ENCODE measurements around the gene VIL1.

The VIL1 gene

GRCh38 chr2:218479595-218479994 lies 60.7 kb downstream of the VIL1 start:
- no peaks in the 10 kb centered on the region for H3K9me3 ChIP-seq (ENCODE audit: insufficient read depth, low read length)
- TF ChIP-seq ZNF274 (IDR thresholded peaks at IDR 0.05; ENCODE audit: low read depth, low read length) (no peak), SUZ12 (IDR thresholded peaks at IDR 0.05; ENCODE audit: extremely low read depth, insufficient read depth, insufficient read length) (no peak), YY1 (IDR thresholded peaks at IDR 0.05; ENCODE audit: insufficient read depth, insufficient read length) (no peak)
- H3K4me1 ChIP-seq (ENCODE audit: insufficient read depth, insufficient read length): no peaks in the 10 kb centered on the region
- H3K4me3 ChIP-seq (ENCODE audit: insufficient read length, low read depth): no peak overlapping the region
- no peak overlapping the region for H3K9ac ChIP-seq (ENCODE audit: insufficient read length, low read depth)
- no peaks in the 10 kb centered on the region for H3K27me3 ChIP-seq (ENCODE audit: insufficient read depth, insufficient read length)
- no peak for DNase-seq (ENCODE audit: low read depth, low spot score)
- peaks cover 82% of the 10 kb centered on the region for H3K36me3 ChIP-seq (ENCODE audit: insufficient read depth, insufficient read length, low read length)

- Histone ChIP-seq H3K4me1 (ENCODE audit: insufficient read depth, insufficient read length) (no peaks in the 10 kb centered on the region), H3K9me3 (ENCODE audit: insufficient read depth, low read length) (no peaks in the 10 kb centered on the region), H3K9ac (ENCODE audit: insufficient read length, low read depth) (no peak overlapping the region), H3K36me3 (ENCODE audit: insufficient read depth, insufficient read length, low read length) (peaks cover 68% of the 10 kb centered on the region), H3K4me3 (ENCODE audit: insufficient read length, low read depth) (no peak overlapping the region), H3K27me3 (ENCODE audit: insufficient read depth, insufficient read length) (no peaks in the 10 kb centered on the region)
- TF ChIP-seq ZNF274 (IDR thresholded peaks at IDR 0.05; ENCODE audit: low read depth, low read length) (no peak), YY1 (IDR thresholded peaks at IDR 0.05; ENCODE audit: insufficient read depth, insufficient read length) (no peak), SUZ12 (IDR thresholded peaks at IDR 0.05; ENCODE audit: extremely low read depth, insufficient read depth, insufficient read length) (no peak)
- no peak for DNase-seq (ENCODE audit: low read depth, low spot score)
Measured at GRCh38 chr2:218482651-218483050, 63.7 kb downstream of the VIL1 start.

- H3K36me3 ChIP-seq (ENCODE audit: insufficient read depth, insufficient read length, low read length): peaks cover 67% of the 10 kb centered on the region
- H3K9me3 ChIP-seq (ENCODE audit: insufficient read depth, low read length): no peaks in the 10 kb centered on the region
- TF ChIP-seq SUZ12 (IDR thresholded peaks at IDR 0.05; ENCODE audit: extremely low read depth, insufficient read depth, insufficient read length) (no peak), YY1 (IDR thresholded peaks at IDR 0.05; ENCODE audit: insufficient read depth, insufficient read length) (no peak), ZNF274 (IDR thresholded peaks at IDR 0.05; ENCODE audit: low read depth, low read length) (no peak)
- no peak for DNase-seq (ENCODE audit: low read depth, low spot score)
- H3K4me1 ChIP-seq (ENCODE audit: insufficient read depth, insufficient read length): no peaks in the 10 kb centered on the region
- no peaks in the 10 kb centered on the region for H3K27me3 ChIP-seq (ENCODE audit: insufficient read depth, insufficient read length)
- H3K4me3 ChIP-seq (ENCODE audit: insufficient read length, low read depth): no peak overlapping the region
- no peak overlapping the region for H3K9ac ChIP-seq (ENCODE audit: insufficient read length, low read depth)
Measured at GRCh38 chr2:218485986-218486667, 67.2 kb downstream of the VIL1 start.

- peaks cover 51% of the 10 kb centered on the region for H3K36me3 ChIP-seq (ENCODE audit: insufficient read depth, insufficient read length, low read length)
- H3K4me1 ChIP-seq (ENCODE audit: insufficient read depth, insufficient read length): no peaks in the 10 kb centered on the region
- H3K9ac ChIP-seq (ENCODE audit: insufficient read length, low read depth): no peak overlapping the region
- H3K4me3 ChIP-seq (ENCODE audit: insufficient read length, low read depth): no peak overlapping the region
- TF ChIP-seq YY1 (IDR thresholded peaks at IDR 0.05; ENCODE audit: insufficient read depth, insufficient read length) (no peak), ZNF274 (IDR thresholded peaks at IDR 0.05; ENCODE audit: low read depth, low read length) (no peak)
- DNase-seq (ENCODE audit: low read depth, low spot score): no peak
- no peaks in the 10 kb centered on the region for H3K9me3 ChIP-seq (ENCODE audit: insufficient read depth, low read length)
- H3K27me3 ChIP-seq (ENCODE audit: insufficient read depth, insufficient read length): no peaks in the 10 kb centered on the region
Measured at GRCh38 chr2:218500501-218501060, 81.7 kb downstream of the VIL1 start.

- H3K9me3 ChIP-seq (ENCODE audit: insufficient read depth, low read length): no peaks in the 10 kb centered on the region
- no peak for TF ChIP-seq YY1 (IDR thresholded peaks at IDR 0.05; ENCODE audit: insufficient read depth, insufficient read length)
- TF ChIP-seq SUZ12 (IDR thresholded peaks at IDR 0.05; ENCODE audit: extremely low read depth, insufficient read depth, insufficient read length): no peak
- TF ChIP-seq ZNF274 (IDR thresholded peaks at IDR 0.05; ENCODE audit: low read depth, low read length): no peak
- H3K4me3 ChIP-seq (ENCODE audit: insufficient read length, low read depth): no peak overlapping the region
- H3K36me3 ChIP-seq (ENCODE audit: insufficient read depth, insufficient read length, low read length): peaks cover 43% of the 10 kb centered on the region
- no peak overlapping the region for H3K9ac ChIP-seq (ENCODE audit: insufficient read length, low read depth)
- no peaks in the 10 kb centered on the region for H3K4me1 ChIP-seq (ENCODE audit: insufficient read depth, insufficient read length)
- no peaks in the 10 kb centered on the region for H3K27me3 ChIP-seq (ENCODE audit: insufficient read depth, insufficient read length)
- DNase-seq (ENCODE audit: low read depth, low spot score): peak; percentile 77
Measured at GRCh38 chr2:218501665-218502064, 82.7 kb downstream of the VIL1 start.
